C4-2B (cell line): ENCODE results near the gene ATXN7L1.

Experiments used
- ZFX ChIP-seq: fragments of 450-650 bp; IDR thresholded peaks from 2 replicates; pipeline ENCODE4 v1.6.1; 2017
- TF ChIP-seq, protein P1 (sequence below): fragments of 450-650 bp; conservative IDR thresholded peaks from 2 replicates; pipeline ENCODE4 v1.5.1; 2017; ENCODE audit warnings: mild to moderate bottlenecking

DNA sequence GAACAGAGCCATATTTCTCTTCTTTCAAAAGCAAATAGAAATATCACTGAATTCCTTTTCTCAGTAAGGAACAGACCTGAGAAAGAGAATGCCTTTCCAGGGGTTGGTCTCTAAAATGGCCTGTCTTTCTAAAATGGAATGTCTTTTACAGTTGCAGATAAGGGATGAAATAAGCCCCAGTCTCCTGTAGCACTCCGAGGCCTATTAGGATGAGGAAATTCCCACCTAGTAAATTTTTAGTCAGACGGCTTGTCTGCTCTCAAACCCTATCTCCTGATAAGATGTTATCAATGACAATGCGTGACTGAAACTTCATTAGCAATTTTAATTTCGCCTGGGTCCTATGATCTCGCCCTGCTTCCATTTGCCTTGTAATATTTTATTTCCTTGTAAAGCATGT lies 292.2 kb downstream of the ATXN7L1 start:
- TF ChIP-seq, protein P1, sequence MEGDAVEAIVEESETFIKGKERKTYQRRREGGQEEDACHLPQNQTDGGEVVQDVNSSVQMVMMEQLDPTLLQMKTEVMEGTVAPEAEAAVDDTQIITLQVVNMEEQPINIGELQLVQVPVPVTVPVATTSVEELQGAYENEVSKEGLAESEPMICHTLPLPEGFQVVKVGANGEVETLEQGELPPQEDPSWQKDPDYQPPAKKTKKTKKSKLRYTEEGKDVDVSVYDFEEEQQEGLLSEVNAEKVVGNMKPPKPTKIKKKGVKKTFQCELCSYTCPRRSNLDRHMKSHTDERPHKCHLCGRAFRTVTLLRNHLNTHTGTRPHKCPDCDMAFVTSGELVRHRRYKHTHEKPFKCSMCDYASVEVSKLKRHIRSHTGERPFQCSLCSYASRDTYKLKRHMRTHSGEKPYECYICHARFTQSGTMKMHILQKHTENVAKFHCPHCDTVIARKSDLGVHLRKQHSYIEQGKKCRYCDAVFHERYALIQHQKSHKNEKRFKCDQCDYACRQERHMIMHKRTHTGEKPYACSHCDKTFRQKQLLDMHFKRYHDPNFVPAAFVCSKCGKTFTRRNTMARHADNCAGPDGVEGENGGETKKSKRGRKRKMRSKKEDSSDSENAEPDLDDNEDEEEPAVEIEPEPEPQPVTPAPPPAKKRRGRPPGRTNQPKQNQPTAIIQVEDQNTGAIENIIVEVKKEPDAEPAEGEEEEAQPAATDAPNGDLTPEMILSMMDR: no peak
- no peak for TF ChIP-seq ZFX
